ENCODE results near the gene RAPGEF6.

GRCh38 chr5:131682175-131682574 is 47.1 kb upstream of the RAPGEF6 start:
- TF ChIP-seq, protein P1, sequence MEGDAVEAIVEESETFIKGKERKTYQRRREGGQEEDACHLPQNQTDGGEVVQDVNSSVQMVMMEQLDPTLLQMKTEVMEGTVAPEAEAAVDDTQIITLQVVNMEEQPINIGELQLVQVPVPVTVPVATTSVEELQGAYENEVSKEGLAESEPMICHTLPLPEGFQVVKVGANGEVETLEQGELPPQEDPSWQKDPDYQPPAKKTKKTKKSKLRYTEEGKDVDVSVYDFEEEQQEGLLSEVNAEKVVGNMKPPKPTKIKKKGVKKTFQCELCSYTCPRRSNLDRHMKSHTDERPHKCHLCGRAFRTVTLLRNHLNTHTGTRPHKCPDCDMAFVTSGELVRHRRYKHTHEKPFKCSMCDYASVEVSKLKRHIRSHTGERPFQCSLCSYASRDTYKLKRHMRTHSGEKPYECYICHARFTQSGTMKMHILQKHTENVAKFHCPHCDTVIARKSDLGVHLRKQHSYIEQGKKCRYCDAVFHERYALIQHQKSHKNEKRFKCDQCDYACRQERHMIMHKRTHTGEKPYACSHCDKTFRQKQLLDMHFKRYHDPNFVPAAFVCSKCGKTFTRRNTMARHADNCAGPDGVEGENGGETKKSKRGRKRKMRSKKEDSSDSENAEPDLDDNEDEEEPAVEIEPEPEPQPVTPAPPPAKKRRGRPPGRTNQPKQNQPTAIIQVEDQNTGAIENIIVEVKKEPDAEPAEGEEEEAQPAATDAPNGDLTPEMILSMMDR (IDR thresholded peaks at IDR 0.05) = no peak
- TF ChIP-seq POLR2A (IDR thresholded peaks at IDR 0.05) = no peak
